Endothelial cell of umbilical vein (primary cell): ENCODE results near the gene IRF2BP2.

Source experiments
- EZH2 ChIP-seq: IDR thresholded peaks from 2 replicates; pipeline ENCODE4 v1.6.1; 2012; ENCODE audit warnings: borderline replicate concordance, low read depth, mild to moderate bottlenecking, moderate library complexity, low read length, inconsistent platforms; ENCODE audit not compliant: severe bottlenecking
- FOS ChIP-seq: IDR thresholded peaks from 2 replicates; pipeline ENCODE4 v1.6.1; 2011; ENCODE audit warnings: mild to moderate bottlenecking, low read length, moderate library complexity, borderline replicate concordance; ENCODE audit not compliant: insufficient read depth
- JUN ChIP-seq: IDR thresholded peaks from 2 replicates; pipeline ENCODE4 v1.6.1; 2011; ENCODE audit warnings: borderline replicate concordance, low read depth; ENCODE audit not compliant: insufficient read length, insufficient read depth
- MYC ChIP-seq: IDR thresholded peaks from one replicate; pipeline ENCODE4 v1.6.1; 2011; ENCODE audit warnings: mild to moderate bottlenecking, low read depth, low read length
- POLR2A ChIP-seq: IDR thresholded peaks from 2 replicates; pipeline ENCODE4 v1.6.1; 2012; ENCODE audit warnings: low read depth, mild to moderate bottlenecking, control low read depth, low read length
- POLR2AphosphoS5 ChIP-seq: IDR thresholded peaks from 2 replicates; pipeline ENCODE4 v1.6.1; 2012; ENCODE audit warnings: low read depth, mild to moderate bottlenecking, control low read depth, low read length, moderate library complexity; ENCODE audit not compliant: insufficient read depth
- TF ChIP-seq, protein P1 (sequence below), 2 donors: IDR thresholded peaks; 1 replicate in 1 of 2; 2 replicates in 1 of 2; pipeline ENCODE4 v1.5.1; 2011; ENCODE audit warnings: low read length in 2 of 2, mild to moderate bottlenecking in 2 of 2, moderate library complexity in 2 of 2, control low read depth in 1 of 2, inconsistent platforms in 1 of 2, low read depth in 1 of 2; ENCODE audit not compliant: insufficient read depth in 1 of 2; ENCODE audit errors: extremely low read depth in 1 of 2
- TF ChIP-seq, protein P2 (sequence below): IDR thresholded peaks from 2 replicates; pipeline ENCODE4 v1.6.1; 2011; ENCODE audit not compliant: insufficient read depth, insufficient read length

DNA sequence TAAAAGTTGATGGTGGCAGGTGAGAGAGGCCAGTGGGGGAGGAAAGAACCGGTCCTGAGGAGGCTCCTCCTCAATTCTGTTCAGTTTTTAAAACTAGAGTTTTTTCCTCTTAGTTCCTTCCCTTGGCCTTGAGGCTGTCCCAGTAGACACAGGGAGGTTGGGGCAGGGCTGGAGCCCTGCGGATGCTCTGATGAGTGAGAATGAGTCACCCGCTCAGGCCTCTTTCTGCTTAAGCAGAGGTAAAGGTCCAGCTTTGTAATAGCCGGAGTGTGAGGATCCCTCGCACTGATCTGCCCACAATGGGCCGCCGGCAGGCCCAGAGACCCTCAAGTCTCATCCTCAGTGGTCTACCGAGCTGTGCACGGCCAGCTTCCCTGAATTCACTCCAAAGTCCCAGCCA, 49.6 kb upstream of the IRF2BP2 start:
- TF ChIP-seq EZH2, result no peak
- TF ChIP-seq, protein P1, sequence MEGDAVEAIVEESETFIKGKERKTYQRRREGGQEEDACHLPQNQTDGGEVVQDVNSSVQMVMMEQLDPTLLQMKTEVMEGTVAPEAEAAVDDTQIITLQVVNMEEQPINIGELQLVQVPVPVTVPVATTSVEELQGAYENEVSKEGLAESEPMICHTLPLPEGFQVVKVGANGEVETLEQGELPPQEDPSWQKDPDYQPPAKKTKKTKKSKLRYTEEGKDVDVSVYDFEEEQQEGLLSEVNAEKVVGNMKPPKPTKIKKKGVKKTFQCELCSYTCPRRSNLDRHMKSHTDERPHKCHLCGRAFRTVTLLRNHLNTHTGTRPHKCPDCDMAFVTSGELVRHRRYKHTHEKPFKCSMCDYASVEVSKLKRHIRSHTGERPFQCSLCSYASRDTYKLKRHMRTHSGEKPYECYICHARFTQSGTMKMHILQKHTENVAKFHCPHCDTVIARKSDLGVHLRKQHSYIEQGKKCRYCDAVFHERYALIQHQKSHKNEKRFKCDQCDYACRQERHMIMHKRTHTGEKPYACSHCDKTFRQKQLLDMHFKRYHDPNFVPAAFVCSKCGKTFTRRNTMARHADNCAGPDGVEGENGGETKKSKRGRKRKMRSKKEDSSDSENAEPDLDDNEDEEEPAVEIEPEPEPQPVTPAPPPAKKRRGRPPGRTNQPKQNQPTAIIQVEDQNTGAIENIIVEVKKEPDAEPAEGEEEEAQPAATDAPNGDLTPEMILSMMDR (IDR thresholded peaks at IDR 0.05; ENCODE audit: extremely low read depth in 1 of 2, insufficient read depth in 1 of 2, low read depth in 1 of 2, low read length in 2 of 2), result no peak
- no peak for TF ChIP-seq POLR2A
- TF ChIP-seq POLR2AphosphoS5, result no peak
- no peak for TF ChIP-seq MYC
- TF ChIP-seq, protein P2, sequence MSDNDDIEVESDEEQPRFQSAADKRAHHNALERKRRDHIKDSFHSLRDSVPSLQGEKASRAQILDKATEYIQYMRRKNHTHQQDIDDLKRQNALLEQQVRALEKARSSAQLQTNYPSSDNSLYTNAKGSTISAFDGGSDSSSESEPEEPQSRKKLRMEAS, result no peak
- peak; percentile 42 for TF ChIP-seq JUN
- TF ChIP-seq FOS, result peak; percentile 81
